ENCODE data around the gene TMEM11.

The TMEM11 gene

GRCh38 chr17:21186399-21187187 is 27.4 kb downstream of the TMEM11 start:
- no peak for DNase-seq (ENCODE audit: low read depth in 3 of 3)

GRCh38 chr17:21185061-21185460 is 28.9 kb downstream of the TMEM11 start:
- DNase-seq (ENCODE audit: low read depth in 3 of 3): no peak

- DNase-seq (ENCODE audit: low read depth in 3 of 3): no peak
These were observed 29.4 kb downstream of the TMEM11 start for GRCh38 chr17:21184570-21184969.

GRCh38 chr17:21183468-21183867 is 30.5 kb downstream of the TMEM11 start:
- no peak for DNase-seq (ENCODE audit: low read depth in 3 of 3)

- no peak for DNase-seq (ENCODE audit: low read depth in 3 of 3)
These were observed 35.9 kb downstream of the TMEM11 start for GRCh38 chr17:21177854-21178600.

GRCh38 chr17:21177401-21177800 is 36.6 kb downstream of the TMEM11 start:
- DNase-seq (ENCODE audit: low read depth in 3 of 3): no peak

GRCh38 chr17:21176773-21177395 is 37.1 kb downstream of the TMEM11 start:
- DNase-seq (ENCODE audit: low read depth in 3 of 3): no peak

- DNase-seq (ENCODE audit: low read depth in 3 of 3): no peak
These were observed 39.2 kb downstream of the TMEM11 start for GRCh38 chr17:21174713-21175112.

GRCh38 chr17:21174186-21174585 is 39.8 kb downstream of the TMEM11 start:
- DNase-seq (ENCODE audit: low read depth in 3 of 3): no peak

GRCh38 chr17:21173543-21173942 is 40.4 kb downstream of the TMEM11 start:
- DNase-seq (ENCODE audit: low read depth in 3 of 3): no peak

GRCh38 chr17:21172846-21173245 is 41.1 kb downstream of the TMEM11 start:
- DNase-seq (ENCODE audit: low read depth in 3 of 3): no peak

- DNase-seq (ENCODE audit: low read depth in 3 of 3): no peak
These were observed 41.9 kb downstream of the TMEM11 start for GRCh38 chr17:21171970-21172510.

GRCh38 chr17:21171309-21171922 is 42.5 kb downstream of the TMEM11 start:
- no peak for DNase-seq (ENCODE audit: low read depth in 3 of 3)

- no peak for DNase-seq (ENCODE audit: low read depth in 3 of 3)
These were observed 43.2 kb downstream of the TMEM11 start for GRCh38 chr17:21170809-21171208.

- DNase-seq (ENCODE audit: low read depth in 3 of 3): no peak
These were observed 44.5 kb downstream of the TMEM11 start for GRCh38 chr17:21169496-21169895.

GRCh38 chr17:21168555-21168865 is 45.5 kb downstream of the TMEM11 start:
- DNase-seq (ENCODE audit: low read depth in 3 of 3): no peak

GRCh38 chr17:21167303-21167702 is 46.7 kb downstream of the TMEM11 start:
- no peak for DNase-seq (ENCODE audit: low read depth in 3 of 3)

GRCh38 chr17:21166595-21167210 is 47.3 kb downstream of the TMEM11 start:
- no peak for DNase-seq (ENCODE audit: low read depth in 3 of 3)

GRCh38 chr17:21165922-21166594 is 47.9 kb downstream of the TMEM11 start:
- DNase-seq (ENCODE audit: low read depth in 3 of 3): no peak

GRCh38 chr17:21164620-21165019 is 49.3 kb downstream of the TMEM11 start:
- DNase-seq (ENCODE audit: low read depth in 3 of 3): no peak

GRCh38 chr17:21164216-21164615 is 49.7 kb downstream of the TMEM11 start:
- no peak for DNase-seq (ENCODE audit: low read depth in 3 of 3)

Data from stimulated activated CD4-positive, alpha-beta T cell treated with anti-CD3 and anti-CD28 coated beads, TNF-alpha, amount 100 ng/mL, for 4 hours (primary cell).